ENCODE measurements around the gene IFT27. TPM values are rescaled to one million over a fixed set of nuclear protein-coding genes. Genes with fewer than 3 reads are reported as not detected.
"Not testable (repeated sequence)": the region's sequence is repeated elsewhere in the genome, so short reads cannot be mapped to it uniquely, and the experiment has no call there.

IFT27 gene
- total RNA-seq, 6 experiments from 2014 or later: 14.4 to 22.0 (median 17.5) TPM

DNA sequence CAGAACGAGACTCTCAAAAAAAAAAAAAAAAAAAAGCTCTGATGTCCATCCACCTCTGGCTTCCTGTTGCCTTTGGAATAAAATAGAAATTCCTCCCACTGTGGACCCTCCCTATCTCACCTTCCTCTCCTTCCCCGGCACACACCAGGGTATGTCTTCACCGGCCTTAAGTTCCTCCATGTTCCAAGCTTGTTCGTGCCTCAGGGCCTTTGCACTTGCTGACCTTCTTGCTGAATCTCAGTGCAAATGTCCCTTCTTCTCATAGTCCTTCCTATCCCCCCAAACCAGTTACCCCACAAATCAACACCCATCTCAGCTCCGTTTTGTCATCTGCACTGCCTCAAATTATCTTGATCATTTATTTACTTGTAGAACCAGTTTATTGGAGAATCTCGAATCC is 20.6 kb downstream of the IFT27 start:
- Mint-ChIP-seq H3K27ac (no peak overlapping the region), H3K36me3 (ENCODE audit: low read depth) (no peaks in the 10 kb centered on the region), H3K4me1 (ENCODE audit: low read depth) (no peaks in the 10 kb centered on the region), H3K4me3 (no peak overlapping the region), H3K9me3 (no peaks in the 10 kb centered on the region), H3K27me3 (ENCODE audit: insufficient read depth) (peaks cover 34% of the 10 kb centered on the region)
- TF ChIP-seq, protein P1, sequence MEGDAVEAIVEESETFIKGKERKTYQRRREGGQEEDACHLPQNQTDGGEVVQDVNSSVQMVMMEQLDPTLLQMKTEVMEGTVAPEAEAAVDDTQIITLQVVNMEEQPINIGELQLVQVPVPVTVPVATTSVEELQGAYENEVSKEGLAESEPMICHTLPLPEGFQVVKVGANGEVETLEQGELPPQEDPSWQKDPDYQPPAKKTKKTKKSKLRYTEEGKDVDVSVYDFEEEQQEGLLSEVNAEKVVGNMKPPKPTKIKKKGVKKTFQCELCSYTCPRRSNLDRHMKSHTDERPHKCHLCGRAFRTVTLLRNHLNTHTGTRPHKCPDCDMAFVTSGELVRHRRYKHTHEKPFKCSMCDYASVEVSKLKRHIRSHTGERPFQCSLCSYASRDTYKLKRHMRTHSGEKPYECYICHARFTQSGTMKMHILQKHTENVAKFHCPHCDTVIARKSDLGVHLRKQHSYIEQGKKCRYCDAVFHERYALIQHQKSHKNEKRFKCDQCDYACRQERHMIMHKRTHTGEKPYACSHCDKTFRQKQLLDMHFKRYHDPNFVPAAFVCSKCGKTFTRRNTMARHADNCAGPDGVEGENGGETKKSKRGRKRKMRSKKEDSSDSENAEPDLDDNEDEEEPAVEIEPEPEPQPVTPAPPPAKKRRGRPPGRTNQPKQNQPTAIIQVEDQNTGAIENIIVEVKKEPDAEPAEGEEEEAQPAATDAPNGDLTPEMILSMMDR (IDR thresholded peaks at IDR 0.05): no peak
- DNase-seq: no peak

DNA sequence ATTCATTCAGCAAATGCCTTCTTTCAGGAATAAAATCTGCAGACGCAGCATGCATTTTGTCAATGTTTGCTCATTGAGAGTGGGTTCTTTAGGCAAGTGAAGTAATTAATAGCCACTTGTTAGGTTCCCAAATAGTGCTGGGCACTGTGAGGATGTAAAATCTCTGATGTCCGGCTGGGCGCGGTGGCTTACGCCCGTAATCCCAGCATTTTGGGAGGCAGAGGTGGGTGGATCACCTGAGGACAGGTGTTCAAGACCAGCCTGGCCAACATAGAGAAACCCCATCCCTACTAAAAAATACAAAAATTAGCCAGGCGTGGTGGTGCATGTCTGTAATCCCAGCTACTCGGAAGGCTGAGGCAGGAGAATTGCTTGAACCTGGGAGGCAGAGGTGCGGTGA is 21.0 kb downstream of the IFT27 start:
- H3K9me3 Mint-ChIP-seq; H3K27ac Mint-ChIP-seq; H3K4me1 Mint-ChIP-seq (ENCODE audit: low read depth); H3K36me3 Mint-ChIP-seq (ENCODE audit: low read depth); H3K4me3 Mint-ChIP-seq; DNase-seq: not testable (repeated sequence)
- peaks cover 37% of the 10 kb centered on the region for H3K27me3 Mint-ChIP-seq (ENCODE audit: insufficient read depth)

DNA sequence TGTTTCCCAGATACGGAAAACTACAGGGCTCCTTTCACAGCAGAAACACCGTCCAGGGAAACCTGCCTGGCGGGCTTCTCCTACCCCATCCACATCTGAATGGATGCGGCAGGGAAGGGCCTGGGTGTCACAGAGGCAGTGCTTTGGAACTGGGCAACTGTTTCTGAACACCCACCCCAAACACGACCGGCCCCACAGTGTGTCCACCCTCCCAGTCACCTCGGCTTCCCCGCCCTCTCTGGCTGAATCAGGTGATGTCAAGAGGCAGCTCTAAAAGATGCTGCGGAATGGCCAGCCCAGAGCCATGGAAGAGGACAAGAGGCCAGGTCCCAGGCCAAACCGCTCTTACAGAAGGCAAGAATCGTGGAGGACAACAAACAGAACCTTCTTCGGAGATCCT is 22.0 kb downstream of the IFT27 start:
- Mint-ChIP-seq H3K27ac (no peak overlapping the region), H3K9me3 (no peaks in the 10 kb centered on the region), H3K27me3 (ENCODE audit: insufficient read depth) (peaks cover 42% of the 10 kb centered on the region), H3K4me3 (no peak overlapping the region), H3K36me3 (ENCODE audit: low read depth) (no peaks in the 10 kb centered on the region), H3K4me1 (ENCODE audit: low read depth) (no peaks in the 10 kb centered on the region)
- TF ChIP-seq, protein P1 (IDR thresholded peaks at IDR 0.05): no peak
- no peak for DNase-seq

DNA sequence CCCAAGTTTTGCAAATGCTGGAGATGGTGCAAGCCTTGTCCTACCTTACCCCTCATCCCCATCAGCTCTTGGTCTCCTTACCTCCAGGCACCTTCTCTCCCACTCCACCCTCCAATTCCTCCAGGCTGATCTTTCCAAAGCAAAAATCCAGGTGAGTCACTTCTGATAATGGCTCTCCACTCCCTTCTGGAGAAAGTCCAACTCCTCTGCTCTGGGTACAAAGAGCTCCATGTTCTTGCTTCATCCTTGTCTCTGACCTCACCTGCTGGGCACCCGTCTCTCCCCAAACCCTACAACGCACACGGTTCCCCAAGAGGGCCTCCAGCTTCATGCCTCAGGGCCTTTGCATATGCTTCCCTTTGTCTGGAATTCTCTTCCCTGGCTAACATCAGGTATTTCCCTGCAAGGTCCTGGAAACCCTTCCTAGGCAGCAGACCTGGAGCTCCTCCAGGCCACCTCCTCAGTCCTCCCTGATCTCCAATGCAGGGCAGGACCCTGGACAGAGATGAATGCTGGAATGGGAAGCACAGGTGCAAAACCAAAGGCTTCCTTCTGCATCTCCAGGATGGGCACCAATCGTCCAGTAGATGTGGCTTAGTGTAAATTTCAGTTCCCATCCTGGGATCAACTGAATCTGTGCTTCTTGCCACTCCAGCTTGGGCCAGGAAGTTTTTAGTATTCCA is 22.7 kb downstream of the IFT27 start:
- Mint-ChIP-seq H3K27me3 (ENCODE audit: insufficient read depth) (peaks cover 42% of the 10 kb centered on the region), H3K4me3 (no peak overlapping the region), H3K9me3 (no peaks in the 10 kb centered on the region), H3K36me3 (ENCODE audit: low read depth) (no peaks in the 10 kb centered on the region), H3K27ac (no peak overlapping the region), H3K4me1 (ENCODE audit: low read depth) (no peaks in the 10 kb centered on the region)
- DNase-seq: no peak
- TF ChIP-seq, protein P1 (IDR thresholded peaks at IDR 0.05): no peak

DNA sequence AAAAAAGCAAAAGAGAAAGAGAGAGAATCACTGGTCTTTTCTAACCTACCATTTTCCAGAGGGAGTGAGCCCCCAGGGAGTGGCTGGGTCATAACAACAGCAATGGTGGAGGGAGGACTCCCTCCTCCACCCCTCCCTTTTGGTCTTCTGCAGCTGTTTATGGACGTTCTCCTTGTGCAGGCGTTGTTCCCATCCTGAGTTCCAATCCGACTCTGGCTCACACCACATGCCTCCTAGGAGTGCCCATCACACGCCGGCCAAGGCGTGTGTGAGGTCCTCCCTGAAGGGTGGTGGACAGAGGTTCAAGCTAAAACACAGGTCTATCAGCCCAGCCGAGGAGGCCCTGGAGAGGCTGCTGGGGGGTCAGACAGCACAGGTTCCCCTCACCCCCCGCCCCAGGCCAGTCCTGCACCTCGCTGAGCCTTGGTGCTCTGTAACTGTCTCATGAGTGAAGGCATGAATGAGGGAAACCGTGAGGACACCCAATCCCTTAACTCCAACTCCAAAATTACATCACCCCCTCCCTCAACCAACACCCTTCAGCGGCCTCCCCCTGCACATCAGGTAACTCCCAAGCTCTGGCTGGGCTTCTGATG is 29.4 kb downstream of the IFT27 start:
- Mint-ChIP-seq H3K9me3 (no peaks in the 10 kb centered on the region), H3K27ac (no peak overlapping the region), H3K27me3 (ENCODE audit: insufficient read depth) (peaks cover 46% of the 10 kb centered on the region), H3K4me3 (no peak overlapping the region), H3K4me1 (ENCODE audit: low read depth) (no peaks in the 10 kb centered on the region), H3K36me3 (ENCODE audit: low read depth) (no peaks in the 10 kb centered on the region)
- no peak for DNase-seq
- TF ChIP-seq, protein P1 (IDR thresholded peaks at IDR 0.05): no peak

DNA sequence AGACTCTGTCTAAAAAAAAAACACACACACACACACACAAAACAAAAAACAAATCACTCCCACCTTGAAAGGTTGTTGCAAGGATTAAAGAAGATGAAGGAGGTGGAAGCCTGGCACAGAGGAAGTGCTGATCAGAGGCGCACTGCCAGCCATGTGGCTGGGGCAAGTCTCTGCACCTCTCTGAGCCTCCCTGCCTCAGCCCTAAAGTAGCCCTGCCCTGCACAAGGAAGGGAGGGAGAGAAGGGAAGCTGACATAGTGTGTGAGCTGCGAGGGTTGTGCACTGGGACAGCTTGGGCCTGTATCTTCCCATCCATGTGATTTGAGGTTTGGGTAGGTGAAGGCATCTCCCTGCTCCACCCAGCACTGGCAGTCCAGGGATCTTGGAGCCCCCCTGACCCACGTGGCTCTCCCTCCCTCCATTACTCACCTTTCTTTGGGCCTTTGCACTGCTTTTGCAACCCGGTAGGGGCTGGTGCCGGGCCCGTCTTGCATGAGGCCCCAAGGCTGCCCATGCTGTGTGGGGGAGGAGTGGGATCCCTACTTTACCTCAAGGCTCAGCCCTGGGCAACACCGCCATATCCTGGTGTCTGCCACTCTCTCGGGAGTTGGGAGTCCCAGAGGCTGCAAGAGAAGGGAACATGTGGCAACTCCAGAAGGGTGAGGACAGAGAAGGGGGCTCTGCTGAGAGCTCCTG is 30.5 kb downstream of the IFT27 start:
- DNase-seq: no peak
- Mint-ChIP-seq H3K27ac (no peak overlapping the region), H3K27me3 (ENCODE audit: insufficient read depth) (peaks cover 47% of the 10 kb centered on the region), H3K4me1 (ENCODE audit: low read depth) (no peaks in the 10 kb centered on the region), H3K36me3 (ENCODE audit: low read depth) (no peaks in the 10 kb centered on the region), H3K9me3 (no peaks in the 10 kb centered on the region), H3K4me3 (no peak overlapping the region)
- TF ChIP-seq, protein P1 (IDR thresholded peaks at IDR 0.05): no peak
